Hematopoietic multipotent progenitor cell treated with erythropoietin and hydrocortisone succinate and interleukin-3 and kit ligand, for 4 days (in vitro differentiated cells): Measurements from ENCODE around the gene NPLOC4.
A peak's percentile ranks its signal among the peaks of the same experiment; 100 is the strongest.

Experiments used
- DNase-seq: peaks from one replicate; pipeline ENCODE4 v3.0.0-alpha.2; 2015

The NPLOC4 gene

GRCh38 chr17:81544281-81544974, 92.5 kb downstream of the NPLOC4 start:
- no peak for DNase-seq

GRCh38 chr17:81543756-81544155, 93.2 kb downstream of the NPLOC4 start:
- DNase-seq, result no peak

- no peak for DNase-seq
Observed at GRCh38 chr17:81543339-81543675, 93.6 kb downstream of the NPLOC4 start.

- DNase-seq, result no peak
Observed at GRCh38 chr17:81542431-81543338, 94.2 kb downstream of the NPLOC4 start.

GRCh38 chr17:81541123-81541522, 95.8 kb downstream of the NPLOC4 start:
- DNase-seq, result no peak

- DNase-seq, result no peak
Observed at GRCh38 chr17:81540676-81541027, 96.3 kb downstream of the NPLOC4 start.

- no peak for DNase-seq
Observed at GRCh38 chr17:81539961-81540675, 96.8 kb downstream of the NPLOC4 start.

GRCh38 chr17:81539571-81539900, 97.4 kb downstream of the NPLOC4 start:
- DNase-seq, result no peak

GRCh38 chr17:81538651-81539570, 98.0 kb downstream of the NPLOC4 start:
- no peak for DNase-seq

GRCh38 chr17:81537856-81538555, 98.9 kb downstream of the NPLOC4 start:
- no peak for DNase-seq

- DNase-seq, result peak; percentile 65
Observed at GRCh38 chr17:81537343-81537855, 99.5 kb downstream of the NPLOC4 start.

GRCh38 chr17:81536299-81537290, 100.3 kb downstream of the NPLOC4 start:
- peak; percentile 64 for DNase-seq

- no peak for DNase-seq
Observed at GRCh38 chr17:81535480-81536298, 101.2 kb downstream of the NPLOC4 start.

- DNase-seq, result no peak
Observed at GRCh38 chr17:81535007-81535328, 101.9 kb downstream of the NPLOC4 start.

- no peak for DNase-seq
Observed at GRCh38 chr17:81534157-81535006, 102.5 kb downstream of the NPLOC4 start.

GRCh38 chr17:81533339-81534141, 103.4 kb downstream of the NPLOC4 start:
- no peak for DNase-seq

- DNase-seq, result no peak
Observed at GRCh38 chr17:81532490-81533287, 104.2 kb downstream of the NPLOC4 start.
